Osteoblast (primary cell): ENCODE measurements around the gene RAF1. TPM values are rescaled to one million over a fixed set of nuclear protein-coding genes. Genes with fewer than 3 reads are reported as not detected.
A peak's percentile ranks its signal among the peaks of the same experiment; 100 is the strongest.

Experiments used
- DNase-seq: peaks from one replicate; pipeline ENCODE4 v3.0.0; 2011; ENCODE audit warnings: low spot score, mixed read lengths; ENCODE audit not compliant: insufficient read length; ENCODE audit errors: missing footprints
- H2AFZ ChIP-seq: 2 replicates; pipeline ENCODE4 v1.6.0; 2011; ENCODE audit warnings: mild to moderate bottlenecking, low read length
- H3K27ac ChIP-seq: 2 replicates; pipeline ENCODE4 v1.5.1; 2011; ENCODE audit warnings: mild to moderate bottlenecking, low read depth, low read length, moderate library complexity
- H3K27me3 ChIP-seq: 2 replicates; pipeline ENCODE4 v1.6.0; 2012; ENCODE audit warnings: mild to moderate bottlenecking, control low read depth, inconsistent platforms, low read length, moderate library complexity; ENCODE audit not compliant: insufficient read depth
- H3K36me3 ChIP-seq: 2 replicates; pipeline ENCODE4 v1.5.1; 2011; ENCODE audit warnings: mild to moderate bottlenecking, low read length, control low read depth, moderate library complexity; ENCODE audit not compliant: insufficient read depth
- H3K4me1 ChIP-seq: 2 replicates; pipeline ENCODE4 v1.5.1; 2011; ENCODE audit warnings: mild to moderate bottlenecking, low read length, control low read depth, moderate library complexity; ENCODE audit not compliant: insufficient read depth
- H3K4me2 ChIP-seq: 2 replicates; pipeline ENCODE4 v1.6.0; 2011; ENCODE audit warnings: mild to moderate bottlenecking, low read length; ENCODE audit not compliant: insufficient read depth
- H3K4me3 ChIP-seq: fragments of 200-600 bp; sonication (generic); 3 replicates; pipeline ENCODE4 v1.5.1; 2012; ENCODE audit warnings: mild to moderate bottlenecking, low read length, inconsistent platforms; ENCODE audit not compliant: insufficient read depth
- H3K79me2 ChIP-seq: 2 replicates; pipeline ENCODE4 v1.6.0; 2012; ENCODE audit warnings: mild to moderate bottlenecking, low read length, control low read depth, inconsistent platforms; ENCODE audit not compliant: insufficient read depth
- H3K9me3 ChIP-seq: 2 replicates; pipeline ENCODE4 v1.5.1; 2011; ENCODE audit warnings: low read depth, low read length, control low read depth
- H4K20me1 ChIP-seq: 2 replicates; pipeline ENCODE4 v1.6.0; 2012; ENCODE audit warnings: mild to moderate bottlenecking, low read length, control low read depth; ENCODE audit not compliant: insufficient read depth
- CTCF ChIP-seq: IDR thresholded peaks from 2 replicates; pipeline ENCODE4 v1.5.1; 2011; ENCODE audit warnings: mild to moderate bottlenecking, low read depth, low read length, moderate library complexity; ENCODE audit errors: extremely low read depth
- total RNA-seq: library from RNA; depleted of rRNA; stranded (reverse); fragments of >200 nt; gene quantifications from 2 replicates; pipeline ENCODE4 v1.2.3, GENCODE V29; 2012

Gene RAF1
- total RNA-seq, 1 donor, result 118 TPM

GRCh38 chr3:12590096-12590495, 73.8 kb downstream of the RAF1 start:
- Histone ChIP-seq H4K20me1 (peaks cover 11% of the 10 kb centered on the region), H3K79me2 (peaks cover 8% of the 10 kb centered on the region), H3K4me2 (no peak overlapping the region), H3K4me3 (no peak overlapping the region), H2AFZ (no peak overlapping the region), H3K27me3 (no peaks in the 10 kb centered on the region), H3K4me1 (peaks cover 7% of the 10 kb centered on the region), H3K9me3 (no peaks in the 10 kb centered on the region), H3K27ac (no peak overlapping the region), H3K36me3 (peaks cover 75% of the 10 kb centered on the region)
- DNase-seq, result no peak
- no peak for TF ChIP-seq CTCF

GRCh38 chr3:12588039-12589009, 75.6 kb downstream of the RAF1 start:
- Histone ChIP-seq H3K4me2 (no peak overlapping the region), H3K27me3 (no peaks in the 10 kb centered on the region), H3K79me2 (peaks cover 8% of the 10 kb centered on the region), H3K4me1 (peaks cover 7% of the 10 kb centered on the region), H3K27ac (no peak overlapping the region), H3K36me3 (peaks cover 77% of the 10 kb centered on the region), H2AFZ (no peak overlapping the region), H4K20me1 (peaks cover 11% of the 10 kb centered on the region), H3K4me3 (no peak overlapping the region), H3K9me3 (no peaks in the 10 kb centered on the region)
- no peak for TF ChIP-seq CTCF
- DNase-seq, result peak; percentile 76

- Histone ChIP-seq H3K4me2 (no peak overlapping the region), H3K9me3 (no peaks in the 10 kb centered on the region), H3K4me3 (no peak overlapping the region), H4K20me1 (peaks cover 17% of the 10 kb centered on the region), H3K27ac (no peak overlapping the region), H3K79me2 (peaks cover 8% of the 10 kb centered on the region), H3K27me3 (no peaks in the 10 kb centered on the region), H2AFZ (no peak overlapping the region), H3K36me3 (peaks cover 86% of the 10 kb centered on the region), H3K4me1 (peaks cover 7% of the 10 kb centered on the region)
- no peak for DNase-seq
- TF ChIP-seq CTCF, result no peak
Measured at GRCh38 chr3:12586403-12586802, 77.5 kb downstream of the RAF1 start.

GRCh38 chr3:12585970-12586369, 77.9 kb downstream of the RAF1 start:
- TF ChIP-seq CTCF, result no peak
- no peak overlapping the region for H3K4me3 ChIP-seq
- no peaks in the 10 kb centered on the region for H3K27me3 ChIP-seq
- H3K79me2 ChIP-seq, result peaks cover 10% of the 10 kb centered on the region
- no peaks in the 10 kb centered on the region for H3K9me3 ChIP-seq
- no peak overlapping the region for H2AFZ ChIP-seq
- no peak overlapping the region for H3K4me2 ChIP-seq
- H3K36me3 ChIP-seq, result peaks cover 85% of the 10 kb centered on the region
- H3K4me1 ChIP-seq, result peaks cover 7% of the 10 kb centered on the region
- no peak overlapping the region for H3K27ac ChIP-seq
- peaks cover 17% of the 10 kb centered on the region for H4K20me1 ChIP-seq
- DNase-seq, result no peak
